Stimulated activated CD8-positive, alpha-beta memory T cell treated with anti-CD3 and anti-CD28 coated beads, Interleukin-12 subunit alpha, Interleukin-12 subunit beta, amount 100 ng/mL, for 24 hours (primary cell): ENCODE measurements around the gene OCA2.
"Not testable (repeated sequence)": the region's sequence is repeated elsewhere in the genome, so short reads cannot be mapped to it uniquely, and the experiment has no call there.

Source experiments
- DNase-seq: peaks from one replicate; pipeline ENCODE4 v3.0.0-alpha.2; 2020; ENCODE audit errors: extremely low read depth

Gene OCA2

GRCh38 chr15:27725731-27726130, 373.4 kb downstream of the OCA2 start:
- DNase-seq: no peak

- no peak for DNase-seq
These were observed 375.3 kb downstream of the OCA2 start for GRCh38 chr15:27723821-27724220.

GRCh38 chr15:27722102-27722501, 377.0 kb downstream of the OCA2 start:
- DNase-seq: no peak

- no peak for DNase-seq
These were observed 384.4 kb downstream of the OCA2 start for GRCh38 chr15:27714675-27715074.

GRCh38 chr15:27713850-27714249, 385.3 kb downstream of the OCA2 start:
- DNase-seq: not testable (repeated sequence)

- DNase-seq: no peak
These were observed 391.9 kb downstream of the OCA2 start for GRCh38 chr15:27707257-27707656.

GRCh38 chr15:27706300-27706699, 392.8 kb downstream of the OCA2 start:
- DNase-seq: no peak

GRCh38 chr15:27705056-27705455, 394.1 kb downstream of the OCA2 start:
- DNase-seq: no peak
